NCI-H2171 (cell line): ENCODE results near the gene STX8.

Experiments
- DNase-seq: peaks from one replicate; lab custom pipeline; 2025; lab: John Stamatoyannopoulos, UW

The STX8 gene

DNA sequence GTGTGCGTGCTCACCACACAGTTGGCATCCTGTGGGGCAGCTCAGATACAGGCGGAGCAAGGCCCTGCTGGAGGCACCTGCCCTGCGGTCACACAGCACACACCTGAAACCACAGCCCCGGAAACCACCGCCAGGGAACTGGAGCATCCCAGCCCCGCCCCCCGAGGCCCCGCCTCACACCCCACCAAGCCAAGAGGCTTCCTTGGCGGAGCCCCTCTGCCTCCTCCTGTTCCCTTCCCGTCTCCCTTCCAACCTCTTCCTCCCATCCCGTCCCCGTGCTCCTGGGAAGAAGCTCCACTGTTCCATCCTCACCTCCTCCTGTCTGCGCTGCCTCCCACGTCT is 348.9 kb downstream of the STX8 start:
- DNase-seq = no peak

DNA sequence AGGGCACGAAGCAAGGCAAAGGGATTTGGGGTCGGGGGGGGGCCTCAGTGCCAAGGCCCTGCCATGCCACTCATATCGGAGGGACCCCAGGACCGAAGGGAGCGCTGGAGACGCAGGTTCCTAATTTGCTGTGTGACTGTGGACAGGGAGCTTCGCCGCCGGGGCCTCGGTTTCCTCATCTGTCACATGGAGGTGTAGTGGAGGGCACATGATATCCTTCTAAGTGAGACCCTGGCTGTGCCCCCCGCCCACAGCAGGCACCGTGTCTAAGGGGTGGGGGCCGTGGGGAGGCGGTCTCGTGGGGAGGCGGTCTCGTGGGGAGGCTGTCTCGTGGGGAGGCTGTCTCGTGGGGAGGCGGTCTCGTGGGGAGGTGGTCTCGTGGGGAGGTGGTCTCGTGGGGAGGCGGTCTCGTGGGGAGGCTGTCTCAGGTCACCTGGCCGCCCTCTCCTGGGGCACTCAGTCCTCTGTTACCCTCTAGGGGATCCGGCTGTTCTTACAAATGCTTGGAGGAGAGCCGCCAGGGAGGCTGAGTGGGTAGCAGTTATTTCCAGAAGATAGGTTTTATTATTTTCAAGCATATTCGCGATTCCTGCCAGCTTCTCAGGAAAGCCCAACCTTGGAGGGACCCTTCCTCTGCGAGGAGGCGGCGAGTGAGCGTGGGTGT is 349.4 kb downstream of the STX8 start:
- DNase-seq = no peak

DNA sequence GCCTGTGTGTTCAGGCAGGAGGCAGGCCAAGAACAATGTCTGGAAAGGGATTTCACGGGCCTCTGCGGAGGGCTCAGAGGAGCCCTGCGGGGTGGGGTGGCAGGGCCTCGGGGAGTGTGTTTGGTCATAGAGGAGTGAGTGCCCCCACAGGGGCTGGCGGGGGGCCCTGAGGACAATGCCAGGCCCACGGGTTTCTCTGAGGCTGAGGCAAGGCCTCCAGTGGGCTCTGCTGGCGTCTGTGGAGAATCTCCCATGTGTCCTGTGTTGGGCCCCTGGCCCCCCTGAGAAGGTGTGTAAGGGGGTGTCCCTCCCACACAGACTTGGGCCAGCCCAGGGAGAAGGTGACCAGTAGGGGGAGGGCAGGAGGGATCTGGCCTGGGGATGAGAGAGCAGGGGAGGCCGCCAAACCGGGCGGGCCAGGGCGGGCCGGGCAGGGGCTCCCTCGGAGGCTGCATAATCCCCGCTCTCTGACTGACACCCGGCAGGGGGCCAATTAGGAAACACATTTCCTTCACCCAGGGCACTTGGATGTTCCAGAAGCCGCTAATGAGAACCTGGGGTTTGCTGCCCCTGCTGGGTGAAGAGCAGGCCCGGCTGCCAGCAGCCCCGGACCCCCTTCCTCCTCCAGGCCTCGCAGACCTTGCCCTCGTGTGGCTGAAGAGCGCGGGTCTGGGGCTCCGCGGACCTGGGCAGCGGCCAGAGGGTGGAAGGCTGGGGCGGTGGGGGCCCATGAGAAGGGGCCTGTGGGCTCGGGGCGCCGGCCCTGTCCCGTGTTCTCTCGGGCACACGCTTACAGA is 350.1 kb downstream of the STX8 start:
- no peak for DNase-seq

DNA sequence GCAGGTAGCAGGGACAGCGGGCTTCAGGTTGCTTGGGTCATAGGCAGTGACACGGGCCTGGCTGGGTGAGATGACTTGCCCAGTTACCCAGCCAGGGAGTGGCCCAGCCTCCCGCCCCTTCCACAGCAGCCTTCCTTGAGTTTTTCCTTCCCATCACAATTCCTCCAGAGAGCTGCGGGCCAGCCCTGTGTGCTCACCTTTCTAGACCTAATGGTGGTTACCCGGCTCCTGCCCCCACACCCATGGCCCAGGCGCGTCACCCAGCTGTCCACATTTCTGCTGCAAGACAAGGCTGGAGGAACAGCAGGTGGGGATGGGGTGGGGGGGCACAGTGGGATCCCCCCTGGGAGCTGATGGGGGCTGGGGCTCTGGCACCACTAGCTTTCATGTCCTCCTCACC is 351.1 kb downstream of the STX8 start:
- DNase-seq = no peak

DNA sequence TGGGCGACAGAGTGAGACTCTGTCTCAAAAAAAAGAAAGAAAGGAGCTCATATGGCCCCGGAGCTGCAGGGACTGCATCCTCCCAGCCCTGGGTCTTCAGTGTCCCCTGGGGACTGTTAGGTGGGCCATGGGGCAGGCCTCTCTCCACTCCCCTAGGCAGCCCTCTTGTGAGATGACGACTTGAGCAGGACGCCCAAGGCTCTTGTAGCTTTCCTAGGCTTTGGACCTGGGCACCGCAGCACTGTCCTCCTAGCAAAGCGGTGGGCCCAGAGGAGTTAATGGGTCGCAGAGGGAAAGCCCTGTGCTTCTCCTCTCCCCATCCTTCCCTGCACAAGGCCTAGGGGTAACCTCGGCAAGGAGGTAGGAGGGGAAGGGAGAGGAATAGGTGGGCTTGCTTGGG is 352.1 kb downstream of the STX8 start:
- no peak for DNase-seq

DNA sequence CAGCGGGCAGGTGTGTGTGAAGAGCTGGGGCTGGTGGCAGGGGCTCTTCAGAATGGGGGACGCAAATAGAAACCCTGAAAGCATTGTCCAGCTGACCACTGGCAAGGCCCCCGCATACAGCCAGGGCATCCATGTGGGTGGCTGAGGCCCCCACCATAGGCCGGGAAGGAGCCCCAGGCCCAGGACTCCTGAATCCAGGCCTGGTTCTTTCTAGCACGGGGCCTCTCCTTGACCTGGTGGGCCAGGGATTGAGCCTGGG is 353.8 kb downstream of the STX8 start:
- no peak for DNase-seq

DNA sequence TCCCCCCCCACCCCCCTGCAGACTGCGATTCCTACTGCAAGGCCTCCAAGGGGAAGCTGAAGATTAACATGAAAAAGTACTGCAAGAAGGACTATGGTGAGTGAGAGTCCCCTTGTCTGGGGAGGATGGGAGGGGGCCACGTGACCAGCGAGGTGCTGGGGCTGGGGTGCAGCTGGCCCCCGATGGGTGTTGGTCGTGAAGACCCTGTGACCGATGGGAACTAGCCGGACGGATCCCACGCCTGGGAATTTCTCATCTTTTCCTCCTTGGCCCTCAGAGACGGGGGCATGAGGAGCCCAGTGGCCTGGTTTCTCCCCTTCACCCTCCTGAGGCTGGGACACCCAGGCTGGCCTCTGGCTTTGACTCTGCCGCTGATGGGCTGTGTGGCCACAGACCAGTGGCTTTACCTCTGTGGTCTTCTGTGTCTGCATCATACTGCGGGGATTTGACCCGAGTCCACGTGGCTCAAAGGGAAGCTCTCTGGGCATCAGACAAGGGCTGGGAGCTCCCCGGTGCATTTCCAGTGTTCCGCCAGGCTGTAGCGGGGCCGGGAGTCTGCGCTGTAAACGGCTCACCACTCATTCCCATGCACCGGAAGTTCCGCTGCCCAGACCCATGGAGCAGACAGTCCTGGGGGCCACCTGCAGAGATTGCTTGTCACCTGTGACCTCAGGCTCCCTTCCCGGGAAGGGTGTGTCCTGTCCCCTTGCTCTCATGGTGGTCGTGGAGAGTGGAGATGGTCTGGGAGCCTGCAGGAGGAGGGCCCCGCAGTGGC is 354.3 kb downstream of the STX8 start:
- DNase-seq = no peak

DNA sequence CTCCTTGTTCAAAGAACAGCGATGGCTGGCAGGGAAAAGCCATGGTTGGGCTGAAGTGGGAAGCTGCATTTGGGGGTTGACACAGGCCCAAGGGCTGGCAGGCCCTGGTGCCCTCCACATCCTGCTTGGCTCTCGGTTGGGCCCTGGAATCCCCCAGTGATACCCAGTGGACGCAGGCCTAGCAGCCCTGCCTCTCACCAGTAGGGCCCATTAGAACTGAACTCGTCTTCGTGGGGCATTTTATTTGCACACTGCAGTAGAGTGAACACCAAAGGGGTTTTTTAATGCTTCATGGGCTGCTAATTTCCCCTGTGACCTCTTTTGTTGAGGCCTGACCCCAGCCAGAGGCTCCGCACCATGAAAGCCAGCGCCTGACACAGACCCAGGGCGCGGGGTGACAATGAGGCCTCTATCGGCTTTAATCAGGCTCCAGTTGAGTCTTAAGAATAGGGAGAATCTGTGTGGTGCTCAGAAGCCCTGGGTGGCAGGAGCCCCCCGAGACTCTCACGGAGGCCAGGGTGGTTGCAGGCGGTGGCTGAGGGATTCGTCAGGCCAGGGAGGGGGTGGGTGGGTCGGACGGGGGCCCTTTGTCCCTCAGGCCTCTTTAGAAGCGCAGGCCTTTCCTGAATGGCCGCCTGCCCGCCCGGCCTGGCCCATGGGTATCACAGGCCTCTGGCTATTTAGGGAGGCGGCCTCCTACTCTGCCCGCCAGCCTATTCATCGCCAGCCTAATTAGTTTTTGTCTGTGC is 355.0 kb downstream of the STX8 start:
- no peak for DNase-seq

DNA sequence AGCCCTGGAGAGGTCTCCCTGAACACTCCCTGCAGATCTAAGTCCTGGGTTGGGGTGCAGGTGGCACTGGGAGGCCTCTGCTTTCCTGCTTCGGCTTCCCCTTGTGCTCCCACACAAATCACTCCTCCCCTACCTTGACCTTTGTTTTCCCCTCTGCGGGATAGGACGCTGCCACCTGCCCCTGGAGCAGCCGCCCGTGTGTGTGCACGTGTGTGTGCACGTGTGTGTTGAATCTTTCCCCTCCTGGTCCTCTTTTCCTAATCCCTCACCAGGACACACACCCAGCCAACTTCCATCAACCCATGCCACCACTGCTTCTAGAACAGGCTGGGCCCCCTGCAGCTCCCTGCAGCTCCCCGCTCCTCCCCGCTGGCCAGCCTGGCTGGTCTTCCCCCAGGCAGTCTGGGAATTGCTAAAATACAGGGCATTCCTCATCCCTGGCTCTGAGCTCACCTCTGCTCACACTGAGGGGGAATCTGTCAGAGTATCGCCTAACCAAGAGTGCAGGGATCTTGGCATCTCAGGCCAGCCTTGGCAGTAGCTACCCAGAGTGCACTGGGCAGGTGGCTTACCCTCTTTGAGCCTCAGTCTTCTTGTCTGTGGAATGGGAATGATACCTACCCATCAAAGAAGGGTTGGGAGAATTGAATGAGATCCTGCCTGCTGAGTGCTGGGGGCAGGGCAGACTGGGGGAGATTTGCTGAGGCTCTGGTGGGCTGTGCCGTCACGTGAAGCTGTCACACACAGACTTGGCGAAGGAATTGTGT is 355.8 kb downstream of the STX8 start:
- no peak for DNase-seq

DNA sequence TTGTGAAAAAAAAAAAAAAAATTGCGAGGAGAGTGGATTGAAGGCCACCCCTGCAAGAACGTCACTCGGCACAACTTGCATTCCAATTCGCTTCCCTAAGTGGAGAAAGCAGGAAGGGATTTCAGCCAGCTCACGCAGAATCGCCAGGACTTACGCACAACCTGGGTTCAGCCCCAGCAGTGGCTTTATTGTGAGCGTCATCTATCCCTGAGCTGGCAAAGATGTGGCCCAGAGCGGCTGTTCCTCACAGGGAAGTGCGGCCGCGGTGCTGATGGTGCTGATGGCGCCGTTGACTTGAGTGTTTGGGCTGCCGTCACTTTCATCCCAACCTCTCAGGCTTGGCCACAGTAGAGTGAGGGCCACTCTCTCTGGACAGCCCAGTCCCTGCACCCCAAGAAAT is 356.7 kb downstream of the STX8 start:
- no peak for DNase-seq

DNA sequence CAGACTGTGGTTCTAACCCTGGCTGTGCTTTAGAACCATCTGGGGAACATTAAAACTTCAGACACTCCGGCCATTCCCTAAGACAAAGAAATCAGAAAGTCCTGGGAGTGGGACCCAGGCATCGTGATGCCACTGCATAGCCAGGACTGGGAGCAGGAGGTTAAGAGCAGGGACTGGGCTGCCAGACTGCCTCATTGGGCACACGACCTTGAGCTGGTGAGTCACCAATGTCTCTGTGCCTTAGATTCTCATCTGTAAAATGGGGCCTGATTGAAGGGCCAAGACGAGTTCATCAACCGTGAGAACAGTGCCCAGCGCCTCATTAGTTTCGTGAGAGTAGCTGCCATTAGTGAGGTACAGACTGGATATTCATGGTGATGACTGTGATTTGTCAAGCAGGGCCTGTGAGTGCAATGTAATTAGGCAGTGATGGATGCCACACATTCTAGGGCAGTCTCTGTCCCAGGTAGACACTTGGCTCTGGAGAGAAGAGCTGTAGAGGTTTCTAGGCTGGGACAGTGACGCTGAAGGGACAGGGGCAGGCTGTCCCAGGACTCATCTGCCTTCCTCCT is 357.5 kb downstream of the STX8 start:
- DNase-seq = no peak

DNA sequence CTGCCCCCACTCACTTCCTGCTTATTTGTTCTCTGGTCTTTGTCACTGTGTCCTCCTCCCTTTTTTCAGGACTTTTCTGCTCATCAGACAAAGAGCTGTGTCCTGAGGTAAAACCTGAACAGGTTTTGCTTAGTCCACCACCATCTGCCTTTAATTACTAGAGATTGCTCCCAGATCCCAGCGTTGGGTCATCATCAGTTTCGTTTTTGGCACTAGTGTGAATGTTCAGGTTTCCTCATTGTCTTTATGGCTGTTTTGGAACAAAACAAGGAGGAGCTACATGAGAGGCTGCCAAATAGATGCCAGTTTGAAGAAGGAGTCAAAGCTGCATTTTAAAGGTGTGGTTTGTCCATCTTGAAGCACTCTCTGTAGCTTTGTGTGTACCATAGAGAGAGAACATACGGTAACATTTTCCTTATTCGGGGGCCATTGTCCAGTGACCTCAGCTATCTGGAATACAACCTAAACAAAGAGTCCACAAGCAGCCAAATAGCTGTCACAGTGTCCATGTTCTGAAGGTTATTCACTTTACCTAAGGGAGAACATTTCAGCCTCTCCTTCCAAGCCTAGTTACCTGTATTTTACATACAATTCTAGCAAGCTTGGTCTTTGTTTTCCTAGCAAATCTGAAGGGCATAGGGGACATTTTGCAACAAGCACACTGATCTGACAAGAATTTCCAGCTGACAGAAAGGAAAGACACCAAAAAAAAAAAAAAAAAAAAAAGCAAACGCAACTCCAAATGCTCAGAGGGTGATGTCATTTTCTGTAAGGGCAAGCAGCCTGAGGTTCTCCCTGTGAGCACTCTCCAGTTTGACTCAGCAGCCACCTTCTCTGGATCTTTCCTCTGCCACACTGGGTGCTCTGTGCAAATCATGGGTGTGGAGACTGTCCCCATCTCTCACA is 358.2 kb downstream of the STX8 start:
- no peak for DNase-seq

DNA sequence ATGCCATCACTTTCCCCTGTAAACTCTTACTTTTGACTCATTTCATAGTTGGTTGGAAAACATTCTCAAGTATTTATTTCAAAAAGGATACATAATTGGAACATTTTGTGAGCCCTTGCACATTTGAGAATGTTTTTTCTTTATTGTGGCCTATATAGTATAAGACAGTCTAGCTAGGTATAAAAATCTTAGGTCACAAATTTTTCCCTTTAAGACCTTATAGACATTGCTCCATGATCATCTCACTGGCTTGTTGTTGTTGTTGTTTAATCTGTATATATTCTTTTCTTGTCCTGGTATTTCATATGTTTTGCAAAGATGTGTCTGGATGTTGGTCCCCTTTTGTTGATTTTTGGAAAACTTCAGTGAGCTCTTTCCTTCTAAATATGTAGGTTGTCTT is 360.2 kb downstream of the STX8 start:
- no peak for DNase-seq

DNA sequence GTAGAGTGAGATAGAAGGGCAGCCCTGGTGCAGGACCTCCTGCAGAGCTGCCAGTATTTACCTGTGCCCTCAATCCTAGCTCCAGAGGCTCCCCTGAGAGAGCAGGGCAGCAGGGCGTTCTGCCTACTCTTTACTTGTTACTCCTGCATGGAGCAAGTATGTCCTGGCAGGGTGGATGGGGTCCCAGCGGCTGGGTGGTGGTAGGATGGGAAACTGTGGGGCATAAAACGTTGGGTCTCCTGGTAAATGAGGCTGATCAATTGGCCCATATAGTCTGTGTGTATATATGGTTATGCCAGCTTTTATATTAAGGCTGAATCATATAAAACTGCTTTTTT is 362.3 kb downstream of the STX8 start:
- no peak for DNase-seq

DNA sequence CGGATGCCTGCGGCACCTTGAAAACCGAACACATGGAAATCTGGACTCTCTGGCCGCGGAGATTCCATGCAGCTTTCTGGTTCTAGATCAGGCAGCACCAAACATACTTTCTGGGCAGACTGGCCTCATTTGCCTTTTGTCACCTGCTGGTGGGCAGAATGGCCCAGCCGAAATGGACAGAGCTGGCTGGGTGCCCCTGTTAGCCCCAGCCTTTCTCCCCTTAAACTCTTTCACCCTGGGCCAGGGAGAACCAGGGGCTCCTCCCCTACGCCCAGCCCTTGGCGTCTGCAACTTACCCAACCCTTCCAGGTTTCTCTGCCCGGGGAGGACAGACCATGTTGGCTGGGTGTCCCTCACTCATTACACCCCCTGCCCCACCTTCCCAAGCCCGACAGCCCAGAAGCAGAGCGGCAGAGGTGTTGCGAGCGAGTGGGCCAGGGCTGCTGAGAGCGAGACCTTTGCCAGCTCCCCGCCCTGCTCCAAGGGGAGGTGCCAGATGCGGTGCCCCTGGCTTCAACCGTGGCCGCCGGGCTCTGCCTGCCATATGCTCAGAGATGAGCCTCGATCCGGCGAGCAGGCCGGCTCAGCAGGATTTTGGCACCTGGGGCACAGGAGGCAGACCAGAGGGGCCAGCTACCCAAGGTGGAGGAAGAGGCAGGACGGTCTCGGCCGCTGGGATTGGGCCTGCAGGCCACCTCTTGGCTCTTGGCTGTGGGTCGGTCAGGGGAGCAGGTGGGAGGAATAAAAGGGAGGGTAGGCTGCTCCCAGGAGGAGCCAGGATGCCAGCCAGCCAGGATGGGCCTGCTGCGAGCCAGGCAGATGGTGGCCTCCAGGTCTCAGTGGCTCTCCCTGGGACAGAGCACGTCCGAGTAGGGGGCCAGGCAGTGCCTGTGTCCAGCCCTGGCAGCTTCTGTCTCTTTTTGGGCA is 363.0 kb downstream of the STX8 start:
- DNase-seq = no peak

DNA sequence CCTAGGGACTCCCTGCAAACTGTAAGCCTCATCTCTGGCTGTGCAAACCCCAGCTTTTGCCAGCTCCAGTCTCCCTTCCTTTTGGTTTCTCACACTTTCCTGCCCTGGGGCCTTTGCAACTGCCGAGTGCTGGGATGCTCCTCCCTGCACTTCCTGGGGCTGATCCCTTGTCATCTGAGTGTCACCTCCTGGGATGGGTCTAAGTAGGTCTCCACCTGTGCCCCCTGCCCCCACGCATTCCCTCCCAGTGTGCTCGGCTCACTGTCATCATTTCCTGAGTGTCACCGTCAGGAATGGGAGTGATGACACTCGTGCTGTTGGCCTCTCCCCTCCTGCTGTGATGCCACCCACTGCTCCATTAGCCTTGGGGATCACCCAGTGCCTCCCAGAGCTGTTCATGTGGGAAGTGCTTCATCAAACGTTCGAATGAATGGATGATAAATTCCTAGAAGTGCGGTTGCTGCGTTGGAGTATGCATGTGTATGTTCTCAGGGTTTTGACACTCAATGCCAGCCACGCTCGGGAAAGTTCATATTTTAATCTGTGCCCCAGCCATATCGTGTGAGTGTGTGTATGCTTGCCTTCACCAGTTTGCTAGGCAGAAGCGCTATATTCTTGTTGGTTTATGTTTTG is 364.4 kb downstream of the STX8 start:
- DNase-seq = no peak

DNA sequence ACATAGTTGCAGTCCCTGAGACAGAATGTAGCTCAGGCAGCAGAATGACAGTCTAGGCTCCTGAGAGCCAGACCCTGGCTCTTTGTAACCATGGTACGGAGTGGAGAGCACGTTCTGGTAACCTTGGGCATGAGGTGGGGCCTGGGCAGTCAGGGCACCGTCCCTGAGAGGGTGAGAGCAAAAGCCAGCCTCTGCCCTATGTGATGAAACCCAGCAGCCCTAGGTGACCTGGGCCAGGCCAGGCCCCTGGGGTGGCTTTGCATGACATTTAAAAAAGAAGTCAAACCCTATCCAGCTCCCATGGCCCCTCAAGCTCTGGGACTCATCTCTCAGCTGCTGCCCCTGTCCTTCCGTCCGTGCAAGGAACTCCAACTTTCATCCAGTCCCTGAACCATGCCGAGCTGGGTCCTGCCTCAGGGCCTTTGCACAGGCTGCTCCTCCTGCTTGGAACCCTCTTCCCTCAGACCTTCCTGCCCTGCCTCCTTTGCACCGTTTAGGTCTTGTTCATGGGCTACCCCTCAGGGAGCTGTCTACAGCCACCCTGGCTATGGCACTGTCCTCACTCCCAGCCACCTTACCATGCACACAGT is 365.7 kb downstream of the STX8 start:
- DNase-seq = no peak

DNA sequence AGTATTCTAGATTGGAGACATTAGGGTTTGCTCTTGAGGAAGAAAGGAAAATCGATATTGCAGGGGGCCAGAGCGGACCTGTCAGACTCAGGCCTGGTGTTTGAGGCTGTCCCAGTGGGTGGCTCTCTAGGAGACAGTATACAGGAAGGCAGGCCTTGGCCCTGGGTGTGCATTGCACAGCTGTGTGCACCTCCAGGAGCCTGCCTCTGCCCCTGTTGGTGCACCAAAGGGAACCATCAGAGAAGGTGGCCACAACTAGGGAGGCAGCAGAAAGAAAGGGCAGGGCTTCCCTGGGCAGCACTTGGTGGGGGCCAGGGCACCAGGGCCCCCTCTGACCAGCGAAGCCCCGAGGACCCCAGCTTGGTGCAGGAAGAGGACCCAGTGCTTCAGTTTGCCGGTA is 366.3 kb downstream of the STX8 start:
- no peak for DNase-seq
